Measurements from ENCODE around the gene PRRX2.

The PRRX2 gene

GRCh38 chr9:129681924-129682323, 16.5 kb downstream of the PRRX2 start:
- TF ChIP-seq, protein P1, sequence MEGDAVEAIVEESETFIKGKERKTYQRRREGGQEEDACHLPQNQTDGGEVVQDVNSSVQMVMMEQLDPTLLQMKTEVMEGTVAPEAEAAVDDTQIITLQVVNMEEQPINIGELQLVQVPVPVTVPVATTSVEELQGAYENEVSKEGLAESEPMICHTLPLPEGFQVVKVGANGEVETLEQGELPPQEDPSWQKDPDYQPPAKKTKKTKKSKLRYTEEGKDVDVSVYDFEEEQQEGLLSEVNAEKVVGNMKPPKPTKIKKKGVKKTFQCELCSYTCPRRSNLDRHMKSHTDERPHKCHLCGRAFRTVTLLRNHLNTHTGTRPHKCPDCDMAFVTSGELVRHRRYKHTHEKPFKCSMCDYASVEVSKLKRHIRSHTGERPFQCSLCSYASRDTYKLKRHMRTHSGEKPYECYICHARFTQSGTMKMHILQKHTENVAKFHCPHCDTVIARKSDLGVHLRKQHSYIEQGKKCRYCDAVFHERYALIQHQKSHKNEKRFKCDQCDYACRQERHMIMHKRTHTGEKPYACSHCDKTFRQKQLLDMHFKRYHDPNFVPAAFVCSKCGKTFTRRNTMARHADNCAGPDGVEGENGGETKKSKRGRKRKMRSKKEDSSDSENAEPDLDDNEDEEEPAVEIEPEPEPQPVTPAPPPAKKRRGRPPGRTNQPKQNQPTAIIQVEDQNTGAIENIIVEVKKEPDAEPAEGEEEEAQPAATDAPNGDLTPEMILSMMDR (IDR thresholded peaks at IDR 0.05) = no peak
- no peak for TF ChIP-seq ZFX (IDR thresholded peaks at IDR 0.05; ENCODE audit: borderline replicate concordance)
- H3K27ac ChIP-seq = no peak overlapping the region

GRCh38 chr9:129682381-129682780, 16.9 kb downstream of the PRRX2 start:
- H3K27ac ChIP-seq = peak overlapping the region; percentile 30; the same call in 1 of the 2 replicates
- TF ChIP-seq, protein P1 (IDR thresholded peaks at IDR 0.05) = no peak
- no peak for TF ChIP-seq ZFX (IDR thresholded peaks at IDR 0.05; ENCODE audit: borderline replicate concordance)

DNA sequence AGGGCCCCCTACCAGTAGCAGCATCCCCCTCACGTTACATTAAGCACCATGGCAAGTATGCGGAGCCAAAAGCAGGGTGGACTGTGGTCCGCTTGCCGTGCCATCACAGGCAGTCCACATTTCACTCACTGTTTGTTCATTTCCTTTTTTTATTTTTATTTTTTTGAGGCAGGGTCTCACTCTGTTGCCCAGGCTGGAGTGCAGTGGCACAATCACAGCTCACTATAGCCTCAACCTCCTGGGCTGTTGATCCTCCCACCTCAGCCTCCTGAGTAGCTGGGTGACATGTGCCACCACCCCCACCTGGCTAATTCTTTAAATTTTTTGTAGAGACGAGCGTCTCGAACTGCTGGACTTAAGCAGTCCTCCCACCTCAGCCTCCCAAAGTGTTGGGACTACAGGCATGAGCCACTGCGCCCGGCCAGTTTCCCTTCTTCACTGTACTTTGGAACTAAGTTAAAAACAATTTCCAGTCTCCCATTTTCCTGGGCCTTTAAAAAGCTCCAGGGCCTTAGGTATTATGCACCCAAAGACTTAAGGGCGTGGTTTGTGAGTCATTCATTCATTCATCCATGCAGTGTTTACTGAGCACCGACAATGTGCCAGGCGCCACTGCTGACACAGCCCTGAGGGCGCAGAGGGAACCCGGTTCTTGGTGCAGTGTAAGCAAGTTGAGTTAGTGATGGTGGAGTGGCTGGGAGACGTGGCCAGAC, 19.9 kb downstream of the PRRX2 start:
- TF ChIP-seq, protein P1 (IDR thresholded peaks at IDR 0.05) = no peak
- no peak for TF ChIP-seq ZFX (IDR thresholded peaks at IDR 0.05; ENCODE audit: borderline replicate concordance)
- H3K27ac ChIP-seq = no peak overlapping the region

- TF ChIP-seq, protein P1 (IDR thresholded peaks at IDR 0.05) = no peak
- no peak for TF ChIP-seq ZFX (IDR thresholded peaks at IDR 0.05; ENCODE audit: borderline replicate concordance)
- no peak overlapping the region for H3K27ac ChIP-seq
These were observed 20.4 kb downstream of the PRRX2 start for GRCh38 chr9:129685933-129686259.

GRCh38 chr9:129686736-129687135, 21.3 kb downstream of the PRRX2 start:
- no peak overlapping the region for H3K27ac ChIP-seq
- TF ChIP-seq, protein P1 (IDR thresholded peaks at IDR 0.05) = no peak
- no peak for TF ChIP-seq ZFX (IDR thresholded peaks at IDR 0.05; ENCODE audit: borderline replicate concordance)

DNA sequence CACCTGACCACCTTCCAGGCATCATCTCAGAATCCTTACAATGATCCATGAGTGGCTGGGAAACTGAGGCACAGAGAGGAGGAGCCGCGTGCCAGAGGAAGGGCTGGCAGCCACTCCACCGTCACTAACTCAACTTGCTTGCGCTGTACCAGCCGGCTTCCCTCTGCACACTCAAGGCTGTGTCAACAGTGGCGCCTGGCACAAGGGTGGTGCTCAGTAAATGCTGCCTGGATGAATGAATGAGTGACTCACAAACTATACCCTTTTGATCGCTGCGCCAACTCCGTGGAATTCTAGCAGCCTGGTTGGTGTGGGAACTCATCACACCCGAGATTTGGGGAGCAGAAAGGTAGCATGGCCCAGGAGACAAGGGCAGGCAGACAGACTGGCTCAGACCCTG, 21.9 kb downstream of the PRRX2 start:
- no peak for TF ChIP-seq ZFX (IDR thresholded peaks at IDR 0.05; ENCODE audit: borderline replicate concordance)
- TF ChIP-seq, protein P1 (IDR thresholded peaks at IDR 0.05) = no peak

GRCh38 chr9:129688285-129689043, 23.0 kb downstream of the PRRX2 start:
- no peak overlapping the region for H3K27ac ChIP-seq
- TF ChIP-seq, protein P1 (IDR thresholded peaks at IDR 0.05) = no peak
- TF ChIP-seq ZFX (IDR thresholded peaks at IDR 0.05; ENCODE audit: borderline replicate concordance) = no peak

More for the DNA sequence above, 21.9 kb downstream of the PRRX2 start:
- no peak overlapping the region for H3K27ac ChIP-seq
